Activated naive CD8-positive, alpha-beta T cell (primary cell): Measurements from ENCODE around the gene HUWE1.
"Not testable (repeated sequence)": the region's sequence is repeated elsewhere in the genome, so short reads cannot be mapped to it uniquely, and the experiment has no call there.

Experiments used
- H3K27ac Mint-ChIP-seq: one replicate; pipeline ENCODE4 v1.8.0; 2021; ENCODE audit warnings: mixed read lengths
- H3K27me3 Mint-ChIP-seq: one replicate; pipeline ENCODE4 v1.8.0; 2021; ENCODE audit warnings: mixed read lengths
- H3K36me3 Mint-ChIP-seq: one replicate; pipeline ENCODE4 v1.8.0; 2021; ENCODE audit warnings: mixed read lengths
- H3K4me1 Mint-ChIP-seq: one replicate; pipeline ENCODE4 v1.8.0; 2021; ENCODE audit warnings: low read depth, mixed read lengths
- H3K4me3 Mint-ChIP-seq: one replicate; pipeline ENCODE4 v1.8.0; 2021; ENCODE audit warnings: mild to moderate bottlenecking, mixed read lengths
- H3K9me3 Mint-ChIP-seq: one replicate; pipeline ENCODE4 v1.8.0; 2021; ENCODE audit warnings: low read depth, mixed read lengths

The HUWE1 gene, protein sequence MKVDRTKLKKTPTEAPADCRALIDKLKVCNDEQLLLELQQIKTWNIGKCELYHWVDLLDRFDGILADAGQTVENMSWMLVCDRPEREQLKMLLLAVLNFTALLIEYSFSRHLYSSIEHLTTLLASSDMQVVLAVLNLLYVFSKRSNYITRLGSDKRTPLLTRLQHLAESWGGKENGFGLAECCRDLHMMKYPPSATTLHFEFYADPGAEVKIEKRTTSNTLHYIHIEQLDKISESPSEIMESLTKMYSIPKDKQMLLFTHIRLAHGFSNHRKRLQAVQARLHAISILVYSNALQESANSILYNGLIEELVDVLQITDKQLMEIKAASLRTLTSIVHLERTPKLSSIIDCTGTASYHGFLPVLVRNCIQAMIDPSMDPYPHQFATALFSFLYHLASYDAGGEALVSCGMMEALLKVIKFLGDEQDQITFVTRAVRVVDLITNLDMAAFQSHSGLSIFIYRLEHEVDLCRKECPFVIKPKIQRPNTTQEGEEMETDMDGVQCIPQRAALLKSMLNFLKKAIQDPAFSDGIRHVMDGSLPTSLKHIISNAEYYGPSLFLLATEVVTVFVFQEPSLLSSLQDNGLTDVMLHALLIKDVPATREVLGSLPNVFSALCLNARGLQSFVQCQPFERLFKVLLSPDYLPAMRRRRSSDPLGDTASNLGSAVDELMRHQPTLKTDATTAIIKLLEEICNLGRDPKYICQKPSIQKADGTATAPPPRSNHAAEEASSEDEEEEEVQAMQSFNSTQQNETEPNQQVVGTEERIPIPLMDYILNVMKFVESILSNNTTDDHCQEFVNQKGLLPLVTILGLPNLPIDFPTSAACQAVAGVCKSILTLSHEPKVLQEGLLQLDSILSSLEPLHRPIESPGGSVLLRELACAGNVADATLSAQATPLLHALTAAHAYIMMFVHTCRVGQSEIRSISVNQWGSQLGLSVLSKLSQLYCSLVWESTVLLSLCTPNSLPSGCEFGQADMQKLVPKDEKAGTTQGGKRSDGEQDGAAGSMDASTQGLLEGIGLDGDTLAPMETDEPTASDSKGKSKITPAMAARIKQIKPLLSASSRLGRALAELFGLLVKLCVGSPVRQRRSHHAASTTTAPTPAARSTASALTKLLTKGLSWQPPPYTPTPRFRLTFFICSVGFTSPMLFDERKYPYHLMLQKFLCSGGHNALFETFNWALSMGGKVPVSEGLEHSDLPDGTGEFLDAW (N-terminal part only)

DNA sequence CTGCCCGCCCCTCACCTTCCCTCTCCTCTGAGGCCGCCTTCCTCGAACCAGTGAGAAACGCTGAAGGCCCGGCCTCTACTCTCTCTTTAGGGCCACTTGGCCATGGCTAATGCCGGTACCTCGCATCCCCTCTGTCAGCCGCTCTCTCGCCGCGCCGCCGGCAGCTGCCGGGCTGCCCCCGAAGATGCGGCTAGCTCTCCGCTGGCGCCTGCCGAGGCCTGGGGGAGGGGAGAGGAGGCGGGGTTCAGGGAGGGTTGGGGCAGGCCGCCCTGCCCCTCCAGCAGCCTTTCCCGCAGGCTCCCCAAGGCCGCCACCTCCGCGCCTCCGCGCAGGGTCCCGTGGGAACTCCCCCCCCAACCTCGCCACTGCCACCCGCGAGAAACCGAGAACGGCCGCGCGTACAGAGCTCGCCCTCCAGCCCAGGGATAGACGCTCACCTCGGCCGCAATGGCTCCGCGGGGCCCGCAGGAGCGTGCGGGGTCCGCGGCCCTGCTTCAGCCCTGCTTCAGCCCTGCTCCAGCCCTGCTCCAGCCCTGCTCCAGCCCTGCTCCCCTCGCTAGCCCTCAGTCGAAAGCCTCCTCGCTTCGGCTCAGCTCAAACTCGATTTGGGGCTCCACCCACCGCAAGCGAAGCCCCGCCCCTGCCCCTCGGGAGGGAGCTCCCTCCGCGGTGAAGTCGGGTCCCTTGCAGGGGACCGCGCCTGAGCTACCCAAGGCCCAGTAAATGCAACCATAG, at the start of gene HUWE1:
TSS of gene HUWE1 (minus strand) at position 569 of the 735 bp plus-strand sequence. CDS start 32,612 bp downstream, outside the sequence.
- H3K4me1 Mint-ChIP-seq: peaks cover 12% of the 10 kb centered on the region
- H3K27ac Mint-ChIP-seq: peak within 1 kb of the TSS; percentile 97
- no peaks in the 10 kb centered on the region for H3K9me3 Mint-ChIP-seq
- H3K4me3 Mint-ChIP-seq: peak within 1 kb of the TSS; percentile 94
- peaks cover 5% of the 10 kb centered on the region for H3K36me3 Mint-ChIP-seq
- H3K27me3 Mint-ChIP-seq: no peaks in the 10 kb centered on the region

DNA sequence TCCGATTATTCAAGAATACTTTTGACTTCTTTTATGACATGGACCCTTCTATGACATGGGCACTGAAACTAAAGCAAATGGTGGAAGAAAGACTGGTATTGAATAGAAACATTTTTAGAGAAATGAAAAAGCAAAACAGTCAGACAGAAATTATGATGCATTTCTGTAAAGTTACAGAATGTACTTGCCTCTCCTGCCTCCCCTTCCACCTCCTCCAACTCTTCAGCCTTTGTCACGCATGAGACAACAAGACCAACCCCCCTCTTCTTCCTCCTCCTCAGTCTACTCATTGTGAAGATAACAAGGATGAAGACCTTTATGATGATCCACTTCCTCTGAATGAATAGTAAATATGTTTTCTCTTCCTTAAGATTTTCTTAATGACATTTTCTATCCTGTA, 46.3 kb upstream of the HUWE1 start:
- Mint-ChIP-seq H3K4me3 (peak overlapping the region; percentile 17), H3K27me3 (no peaks in the 10 kb centered on the region), H3K9me3 (peaks cover 4% of the 10 kb centered on the region), H3K36me3 (peaks cover 4% of the 10 kb centered on the region), H3K27ac (peak overlapping the region; percentile 90), H3K4me1 (peaks cover 31% of the 10 kb centered on the region)

DNA sequence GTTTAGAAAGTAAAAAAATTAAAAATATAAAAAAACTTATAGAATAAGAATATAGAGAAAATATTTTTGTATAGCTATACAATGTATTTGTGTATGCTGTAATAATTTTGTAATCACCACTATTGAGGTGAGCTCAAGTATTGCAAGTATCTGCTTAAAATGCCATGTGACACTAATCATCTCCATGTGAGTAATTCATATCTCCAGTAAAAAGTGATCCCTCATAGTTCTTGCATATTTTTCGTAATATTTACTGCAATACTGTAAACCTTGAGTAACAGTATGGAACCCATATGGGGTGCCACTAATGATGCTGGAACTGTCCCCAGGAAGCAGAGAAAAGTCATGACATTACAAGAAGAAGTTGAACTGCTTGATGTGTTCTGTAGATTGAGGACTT, 43.2 kb upstream of the HUWE1 start:
- Mint-ChIP-seq H3K27me3 (no peaks in the 10 kb centered on the region), H3K4me3 (no peak overlapping the region), H3K27ac (no peak overlapping the region), H3K9me3 (no peaks in the 10 kb centered on the region), H3K36me3 (no peaks in the 10 kb centered on the region), H3K4me1 (peaks cover 31% of the 10 kb centered on the region)

DNA sequence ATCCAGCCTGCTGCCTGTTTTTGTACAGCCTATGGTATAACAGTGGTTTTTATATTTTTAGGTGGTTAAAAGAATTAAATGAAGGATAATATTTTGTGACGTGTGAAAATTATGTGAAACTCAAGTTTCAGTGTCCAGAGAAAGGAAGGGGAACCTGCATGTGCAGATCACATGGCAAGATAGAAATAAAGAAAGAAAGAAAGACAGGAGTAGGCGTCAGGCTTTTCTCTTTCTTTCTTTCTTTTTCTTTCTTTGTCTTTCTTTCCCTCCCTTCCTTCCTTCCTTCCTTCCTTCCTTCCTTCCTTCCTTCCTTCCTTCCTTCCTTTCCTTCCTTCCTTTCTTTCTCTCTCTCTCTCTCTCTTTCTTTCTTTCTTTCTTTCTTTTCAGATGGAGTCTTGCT, 42.0 kb upstream of the HUWE1 start:
- no peak overlapping the region for H3K4me3 Mint-ChIP-seq
- H3K36me3 Mint-ChIP-seq: no peaks in the 10 kb centered on the region
- H3K27me3 Mint-ChIP-seq: no peaks in the 10 kb centered on the region
- H3K4me1 Mint-ChIP-seq: peaks cover 24% of the 10 kb centered on the region
- no peaks in the 10 kb centered on the region for H3K9me3 Mint-ChIP-seq
- H3K27ac Mint-ChIP-seq: peak overlapping the region; percentile 28

DNA sequence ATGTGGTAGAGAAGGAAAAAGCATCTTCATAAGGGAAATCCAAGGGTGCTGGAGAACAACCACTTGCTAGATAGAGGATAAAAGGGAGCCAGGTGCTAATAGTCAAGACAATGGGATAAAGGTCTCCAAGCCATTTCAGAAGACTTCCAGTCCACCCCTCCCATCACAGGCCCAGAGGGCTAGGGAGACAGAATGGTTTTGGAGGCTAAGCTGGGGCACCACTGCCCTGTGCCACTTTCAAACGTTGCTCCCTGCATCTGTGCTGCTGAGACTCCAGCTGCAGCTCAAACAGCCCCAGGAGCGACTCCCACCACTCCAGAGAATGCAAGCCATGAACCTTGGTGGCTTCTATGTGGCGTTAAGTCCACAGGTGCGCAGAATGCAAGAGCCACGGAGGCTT, 38.4 kb upstream of the HUWE1 start:
- Mint-ChIP-seq H3K4me1 (peaks cover 13% of the 10 kb centered on the region), H3K36me3 (no peaks in the 10 kb centered on the region), H3K4me3 (no peak overlapping the region), H3K9me3 (no peaks in the 10 kb centered on the region), H3K27me3 (no peaks in the 10 kb centered on the region), H3K27ac (no peak overlapping the region)

DNA sequence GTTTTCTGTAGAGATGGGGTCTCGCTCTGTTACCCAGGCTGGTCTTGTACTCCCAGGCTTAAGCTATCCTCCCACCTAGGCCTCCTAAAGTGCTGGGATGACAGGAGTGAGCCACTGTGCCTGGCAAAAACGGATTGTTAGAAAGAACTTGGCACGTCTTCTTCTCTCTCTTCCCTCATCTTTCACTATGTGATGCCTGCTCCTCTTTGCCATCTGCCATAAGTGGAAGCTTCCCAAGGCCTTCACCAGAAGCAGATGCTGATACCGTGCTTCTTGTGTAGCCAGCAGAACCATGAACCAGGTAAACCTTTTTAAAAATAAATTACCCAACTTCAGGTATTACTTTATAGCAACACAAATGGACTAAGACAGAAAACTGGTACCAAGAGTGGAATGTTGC, 36.9 kb upstream of the HUWE1 start:
- H3K36me3 Mint-ChIP-seq: no peaks in the 10 kb centered on the region
- no peak overlapping the region for H3K27ac Mint-ChIP-seq
- no peak overlapping the region for H3K4me3 Mint-ChIP-seq
- H3K4me1 Mint-ChIP-seq: peaks cover 18% of the 10 kb centered on the region
- H3K27me3 Mint-ChIP-seq: no peaks in the 10 kb centered on the region
- H3K9me3 Mint-ChIP-seq: no peaks in the 10 kb centered on the region

DNA sequence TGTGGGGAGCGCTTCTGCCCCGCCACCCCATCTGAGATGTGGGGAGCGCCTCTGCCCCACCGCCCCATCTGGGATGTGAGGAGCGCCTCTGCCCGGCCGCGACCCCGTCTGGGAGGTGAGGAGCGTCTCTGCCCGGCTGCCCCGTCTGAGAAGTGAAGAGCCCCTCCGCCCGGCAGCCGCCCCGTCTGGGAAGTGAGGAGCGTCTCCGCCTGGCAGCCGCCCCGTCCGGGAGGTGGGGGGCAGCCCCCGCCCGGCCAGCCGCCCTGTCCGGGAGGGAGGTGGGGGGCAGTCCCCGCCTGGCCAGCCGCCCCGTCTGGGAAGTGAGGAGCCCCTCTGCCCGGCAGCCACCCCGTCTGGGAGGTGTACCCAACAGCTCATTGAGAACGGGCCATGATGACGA, 35.1 kb upstream of the HUWE1 start:
- not testable (repeated sequence) for H3K9me3 Mint-ChIP-seq, H3K27me3 Mint-ChIP-seq, H3K27ac Mint-ChIP-seq, H3K4me3 Mint-ChIP-seq, H3K36me3 Mint-ChIP-seq
- peaks cover 21% of the 10 kb centered on the region for H3K4me1 Mint-ChIP-seq

DNA sequence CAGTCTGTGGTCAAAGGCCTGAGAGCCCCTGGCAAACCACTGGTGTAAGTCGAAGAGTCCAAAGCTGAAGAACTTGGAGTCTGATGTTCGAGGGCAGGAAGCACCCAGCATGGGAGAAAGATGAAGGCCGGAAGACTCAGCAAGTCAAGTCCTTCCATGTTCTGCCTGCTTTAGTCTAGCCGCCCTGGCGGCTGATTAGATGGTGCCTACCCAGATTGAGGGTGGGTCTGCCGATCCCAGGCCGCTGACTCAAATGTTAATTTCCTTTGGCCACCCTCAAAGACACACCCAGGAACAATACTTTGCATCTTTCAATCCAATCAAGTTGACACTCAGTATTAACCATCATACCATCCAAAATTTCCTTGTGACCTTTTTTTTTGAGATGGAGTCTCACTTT, 33.1 kb upstream of the HUWE1 start:
- H3K27ac Mint-ChIP-seq: peak overlapping the region; percentile 61
- not testable (repeated sequence) for H3K36me3 Mint-ChIP-seq, H3K9me3 Mint-ChIP-seq, H3K27me3 Mint-ChIP-seq
- peaks cover 39% of the 10 kb centered on the region for H3K4me1 Mint-ChIP-seq
- H3K4me3 Mint-ChIP-seq: peak overlapping the region; percentile 38

DNA sequence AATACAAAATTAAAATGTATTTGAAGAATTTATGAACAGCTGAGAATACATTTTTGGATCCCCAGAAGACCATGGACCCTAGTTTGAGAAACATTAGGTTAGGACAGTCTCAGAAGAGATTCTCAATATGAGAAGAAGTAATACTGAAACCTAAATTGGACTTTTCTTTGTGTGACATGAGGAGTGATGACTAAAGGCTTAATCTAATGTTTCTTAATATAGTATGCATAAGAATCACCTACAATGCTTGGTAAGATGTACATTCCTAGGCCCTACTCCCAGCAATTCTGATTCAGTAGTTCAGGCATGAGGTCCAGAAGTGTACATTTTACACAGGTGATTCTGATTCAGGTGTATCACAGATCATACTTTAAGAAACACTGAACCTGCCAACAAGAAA, 31.6 kb upstream of the HUWE1 start:
- Mint-ChIP-seq H3K4me1 (peaks cover 54% of the 10 kb centered on the region), H3K36me3 (no peaks in the 10 kb centered on the region), H3K27me3 (no peaks in the 10 kb centered on the region), H3K9me3 (no peaks in the 10 kb centered on the region), H3K27ac (peak overlapping the region; percentile 98), H3K4me3 (peak overlapping the region; percentile 85)

DNA sequence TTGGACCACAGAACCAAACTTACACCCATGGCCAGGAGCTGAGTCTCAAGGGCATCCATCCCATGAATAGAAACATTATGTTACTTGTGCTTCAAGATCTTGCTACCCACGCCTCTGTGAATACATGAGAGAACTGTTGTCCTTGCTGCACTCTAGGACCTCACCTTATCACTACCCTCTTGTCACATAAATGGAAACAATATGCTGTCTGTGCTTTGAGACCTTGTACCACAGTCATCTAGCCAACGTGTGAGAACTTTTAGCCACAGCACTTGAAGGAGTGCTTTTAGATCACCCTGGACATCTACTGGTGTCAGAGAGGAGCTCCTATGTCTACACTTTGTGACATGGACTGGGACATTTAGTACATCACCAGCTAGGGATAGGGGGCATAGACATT, 30.7 kb upstream of the HUWE1 start:
- H3K9me3 Mint-ChIP-seq: no peaks in the 10 kb centered on the region
- no peaks in the 10 kb centered on the region for H3K27me3 Mint-ChIP-seq
- peaks cover 54% of the 10 kb centered on the region for H3K4me1 Mint-ChIP-seq
- H3K36me3 Mint-ChIP-seq: no peaks in the 10 kb centered on the region
- H3K4me3 Mint-ChIP-seq: peak overlapping the region; percentile 85
- peak overlapping the region; percentile 98 for H3K27ac Mint-ChIP-seq

DNA sequence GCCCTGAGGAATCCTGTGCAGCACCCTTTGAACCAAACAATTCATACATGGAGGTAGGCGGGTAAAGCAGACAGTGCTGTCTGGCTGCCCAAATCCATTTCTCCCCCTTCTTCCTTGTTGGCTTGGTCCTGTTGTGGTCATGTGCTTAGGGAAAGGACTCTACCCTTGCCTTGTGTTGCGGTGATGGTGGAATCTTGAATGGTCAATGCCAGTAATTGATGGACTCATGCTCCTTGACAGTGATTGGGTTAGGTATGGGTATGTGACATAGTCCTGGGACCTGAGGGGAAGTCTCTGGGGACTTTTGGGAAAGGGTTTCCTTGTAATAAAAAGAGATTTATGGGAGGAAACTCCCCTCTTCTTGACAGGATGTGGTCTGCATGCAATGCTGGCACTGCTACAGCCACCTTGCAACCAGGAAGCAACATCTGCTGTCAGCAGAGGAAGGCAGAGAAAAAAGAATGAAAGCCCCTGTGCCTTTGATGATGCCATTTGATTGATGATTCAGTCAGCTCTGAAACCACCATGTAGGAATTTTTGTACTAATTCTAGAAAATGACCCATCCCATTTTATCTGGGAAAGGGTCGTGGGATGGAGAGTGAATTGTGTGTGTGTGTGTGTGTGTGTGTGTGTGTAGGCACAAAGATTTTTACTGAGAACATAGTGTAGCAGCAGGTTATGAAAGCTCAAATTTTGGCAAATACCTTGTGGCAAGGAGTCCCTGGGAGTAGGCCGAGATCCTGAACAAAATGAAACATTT, 30.0 kb upstream of the HUWE1 start:
- Mint-ChIP-seq H3K4me1 (peaks cover 54% of the 10 kb centered on the region), H3K27ac (peak overlapping the region; percentile 98), H3K9me3 (no peaks in the 10 kb centered on the region), H3K27me3 (no peaks in the 10 kb centered on the region), H3K36me3 (no peaks in the 10 kb centered on the region), H3K4me3 (peak overlapping the region; percentile 85)

DNA sequence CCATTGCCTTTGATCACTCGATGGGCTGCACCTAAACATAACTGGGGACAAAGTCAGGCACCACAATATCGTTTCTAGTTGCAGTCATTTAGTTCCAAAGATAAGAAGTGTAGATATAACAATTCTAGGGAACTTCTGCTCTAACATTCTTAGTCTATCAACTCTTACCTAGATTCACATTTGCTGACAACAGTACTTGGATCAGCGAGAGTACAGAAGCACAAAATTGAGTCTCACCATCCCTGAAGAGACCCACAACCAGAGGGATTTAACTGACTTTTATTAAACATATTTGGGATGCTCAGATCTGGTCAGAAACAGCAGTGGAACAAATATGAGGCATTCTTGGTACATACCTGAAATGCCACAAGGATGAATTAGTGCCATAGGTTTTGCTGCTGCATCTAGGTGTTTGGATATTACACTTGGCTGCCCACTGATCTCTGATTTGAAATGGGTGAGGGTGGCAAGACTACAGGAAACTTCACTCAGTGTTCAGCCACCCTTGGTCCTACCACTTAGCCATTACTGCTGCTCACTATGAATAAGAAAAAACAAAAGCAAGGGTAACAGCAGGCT, 28.9 kb upstream of the HUWE1 start:
- Mint-ChIP-seq H3K9me3 (no peaks in the 10 kb centered on the region), H3K4me3 (peak overlapping the region; percentile 85), H3K27me3 (no peaks in the 10 kb centered on the region), H3K36me3 (no peaks in the 10 kb centered on the region), H3K4me1 (peaks cover 54% of the 10 kb centered on the region), H3K27ac (peak overlapping the region; percentile 98)

DNA sequence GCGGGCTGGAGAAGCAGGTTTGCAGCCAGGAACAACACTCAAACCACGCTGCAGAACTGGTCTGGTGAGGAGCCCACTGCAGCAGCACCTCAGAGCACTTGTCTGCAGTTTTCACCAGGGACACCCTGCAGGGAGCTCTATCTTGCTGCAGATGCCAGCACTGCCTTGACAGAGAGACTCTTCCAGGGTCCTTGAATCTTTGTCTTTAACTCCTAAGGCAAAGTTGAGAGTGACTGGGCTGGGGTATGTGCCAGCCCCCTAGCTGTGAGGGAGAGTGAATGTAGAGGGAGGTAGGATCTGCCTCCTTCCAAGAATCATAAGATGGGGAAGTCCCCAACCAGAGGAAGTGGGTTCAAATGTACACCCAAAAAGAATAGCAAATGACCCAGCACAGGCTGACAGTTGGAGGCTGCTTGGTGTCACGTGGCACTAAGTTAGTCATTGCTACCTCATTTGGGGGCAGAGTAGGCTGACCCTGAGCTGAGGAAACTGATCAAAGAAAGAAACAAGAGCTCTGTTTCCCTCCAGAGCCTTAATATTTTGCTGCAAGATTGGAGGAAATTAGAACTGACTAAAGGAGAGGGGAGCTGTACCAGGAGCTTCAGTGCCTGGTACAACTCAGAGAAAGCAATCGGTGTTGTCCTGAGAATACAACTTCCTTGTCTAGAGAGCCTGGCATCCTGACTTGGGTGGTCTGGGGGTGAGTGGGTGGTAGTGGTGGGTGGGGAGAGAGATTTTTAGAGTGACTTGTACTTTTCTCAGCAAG, 28.2 kb upstream of the HUWE1 start:
- Mint-ChIP-seq H3K27me3 (no peaks in the 10 kb centered on the region), H3K27ac (peak overlapping the region; percentile 98), H3K4me1 (peaks cover 52% of the 10 kb centered on the region), H3K4me3 (peak overlapping the region; percentile 85), H3K36me3 (no peaks in the 10 kb centered on the region), H3K9me3 (no peaks in the 10 kb centered on the region)
